Effector CD4-positive, alpha-beta T cell (primary cell): ENCODE results near the gene MACROD2.
"Not testable (repeated sequence)": the region's sequence is repeated elsewhere in the genome, so short reads cannot be mapped to it uniquely, and the experiment has no call there.

Experiments used
- DNase-seq: peaks from one replicate; pipeline ENCODE4 v3.0.0-alpha.2; 2020

MACROD2 gene

DNA sequence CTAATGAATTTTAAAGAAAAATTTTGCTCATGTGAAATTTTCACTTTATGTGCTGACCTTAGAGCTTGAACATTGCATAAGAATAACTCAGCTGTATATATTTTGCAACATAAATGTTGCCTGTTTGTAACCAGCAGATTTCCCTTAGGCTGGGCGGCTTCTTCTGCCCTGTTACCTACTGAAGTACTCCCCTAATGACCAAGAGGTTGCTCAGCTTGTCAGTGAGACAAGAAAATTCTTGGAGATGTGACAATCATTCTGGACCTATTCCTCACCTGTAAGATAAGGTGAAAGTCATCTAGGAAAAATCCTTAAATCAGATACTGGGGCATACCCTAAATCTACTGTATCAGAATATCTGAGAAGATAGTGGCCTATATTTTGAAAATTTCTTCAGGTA, 1516.2 kb downstream of the MACROD2 start:
- no peak for DNase-seq

DNA sequence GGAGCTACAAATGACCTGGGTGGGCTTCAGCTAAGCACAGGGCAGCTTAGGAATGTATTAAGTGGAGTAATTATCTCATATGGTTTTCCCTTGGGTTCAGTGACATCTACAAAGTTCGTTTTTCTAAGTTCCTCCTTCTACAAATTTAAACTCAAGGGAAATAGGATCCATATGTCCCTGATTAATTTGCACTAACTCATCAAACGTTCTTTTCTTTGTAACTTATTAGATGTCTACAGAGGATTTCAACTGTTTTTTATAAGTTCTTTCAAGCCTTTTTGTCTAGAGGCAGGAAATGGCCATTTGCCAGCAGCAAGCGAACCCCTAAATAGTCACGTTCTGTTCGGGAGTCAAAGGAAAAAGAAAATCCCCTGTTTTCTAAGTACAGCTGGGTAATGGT, 1517.6 kb downstream of the MACROD2 start:
- DNase-seq = no peak

DNA sequence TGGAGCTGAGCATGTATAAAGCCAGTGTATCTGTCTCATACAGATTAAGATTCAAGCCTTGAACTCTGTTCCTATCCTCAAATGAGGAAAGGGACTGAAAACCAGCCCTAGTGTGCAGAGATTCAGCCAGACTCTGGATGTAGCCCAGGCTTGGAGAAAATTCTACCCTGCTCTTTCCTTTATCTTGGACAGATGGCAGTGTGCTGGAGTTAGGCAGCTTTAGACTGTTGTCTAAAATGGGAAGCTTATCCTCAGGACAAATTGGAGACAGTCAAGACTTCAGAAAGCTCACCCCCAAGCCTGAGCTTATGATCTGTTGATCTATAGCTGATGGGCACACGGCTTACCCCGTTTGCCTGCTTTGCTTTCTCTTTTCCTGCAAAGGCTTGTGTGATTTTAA, 1520.4 kb downstream of the MACROD2 start:
- DNase-seq = no peak

DNA sequence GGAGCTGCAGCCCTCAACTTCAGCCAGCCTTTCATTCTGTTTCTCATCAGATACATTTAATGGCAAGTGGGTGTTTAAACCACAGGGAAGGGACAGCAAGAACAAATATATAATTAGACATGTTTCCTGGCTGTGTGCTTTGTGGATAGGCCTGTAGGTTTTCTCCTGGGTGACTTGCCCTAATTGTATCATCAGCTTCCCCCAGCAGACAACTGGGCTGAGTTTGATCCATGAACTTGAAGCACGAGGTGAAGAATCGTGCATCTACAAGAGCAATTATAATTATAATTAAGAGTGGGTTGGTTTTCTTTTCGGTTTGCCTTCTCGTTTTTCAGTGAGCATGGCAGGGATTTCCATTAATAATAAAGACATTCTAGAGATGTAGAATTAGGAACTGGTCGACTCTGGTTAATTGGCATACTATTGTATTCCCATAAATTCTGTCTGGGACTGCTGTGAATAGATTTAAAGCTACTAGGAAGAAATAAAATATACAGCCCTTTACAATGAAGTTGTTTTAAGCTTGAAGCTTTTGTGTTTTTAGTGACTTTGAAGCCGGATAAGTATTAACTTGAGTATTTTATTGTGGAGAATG, 1525.7 kb downstream of the MACROD2 start:
- no peak for DNase-seq

DNA sequence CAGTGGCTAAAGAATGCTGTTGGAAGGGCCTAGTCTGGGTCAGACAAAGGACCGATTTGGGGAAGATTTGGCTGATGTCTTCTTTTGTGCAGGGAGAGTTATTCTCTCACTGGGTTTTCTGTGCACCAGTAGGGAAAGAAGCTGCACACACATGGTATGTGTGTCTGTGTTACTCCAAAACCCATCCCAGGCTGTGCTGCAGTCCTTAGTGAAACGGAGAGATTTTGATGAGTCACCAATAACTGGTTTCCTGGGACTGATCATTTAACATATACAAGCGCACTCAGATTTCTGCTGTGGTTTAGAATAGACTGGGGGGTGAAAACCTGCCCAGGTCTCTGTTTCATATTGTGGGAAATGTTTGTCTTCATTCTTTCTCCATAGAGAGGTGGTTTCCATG, 1528.1 kb downstream of the MACROD2 start:
- no peak for DNase-seq

DNA sequence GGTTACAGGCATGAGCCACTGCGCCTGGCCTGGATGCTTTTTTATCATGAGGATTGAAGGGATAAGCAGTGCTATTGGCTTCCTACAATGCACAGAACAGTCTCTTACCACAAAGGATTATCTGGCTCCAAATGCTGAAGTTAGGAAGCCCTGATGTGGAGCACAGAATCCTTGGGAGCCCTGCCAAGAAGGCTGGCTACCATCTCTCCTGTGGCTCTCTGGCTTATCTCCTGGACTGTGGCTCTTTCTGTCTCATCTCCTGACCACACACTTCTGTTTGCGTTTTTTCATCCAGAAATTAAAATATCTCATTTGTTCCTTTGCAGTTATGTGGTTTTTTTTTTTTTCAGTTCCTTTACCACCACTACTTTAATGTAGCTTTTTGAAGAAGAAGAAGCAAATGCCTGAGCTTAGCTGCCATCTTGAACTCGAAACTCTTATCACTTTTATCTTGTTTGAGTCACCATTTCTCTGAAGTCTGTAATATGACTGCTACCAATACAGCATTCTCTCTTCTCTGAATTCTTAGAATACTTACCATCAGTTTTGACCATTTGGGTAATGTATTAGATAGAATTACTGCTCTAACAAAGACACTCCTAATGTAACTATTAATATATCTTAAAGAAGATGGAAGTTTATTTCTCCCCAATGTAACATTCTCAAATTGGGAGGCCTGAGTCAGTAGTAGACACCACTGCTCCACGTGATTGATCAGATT, 1533.2 kb downstream of the MACROD2 start:
- DNase-seq = no peak

DNA sequence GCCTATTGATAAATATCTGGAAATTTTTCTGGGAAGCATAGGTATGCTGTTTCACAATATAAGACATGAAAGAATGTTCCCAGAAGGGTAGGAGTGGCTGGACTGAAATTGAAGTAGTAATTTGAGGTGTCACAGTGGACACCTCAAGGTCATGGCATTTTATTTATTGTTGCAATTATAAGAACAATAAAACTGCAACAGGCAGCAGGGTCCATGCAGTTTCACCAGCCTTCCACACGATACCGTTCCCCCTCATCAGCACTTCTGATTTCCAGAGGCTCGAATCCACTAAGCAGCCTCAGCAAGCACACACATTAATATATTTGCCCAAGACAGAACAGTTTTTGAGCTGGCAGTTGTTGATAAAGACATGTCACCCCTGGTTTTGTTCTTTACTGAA, 1540.5 kb downstream of the MACROD2 start:
- no peak for DNase-seq

DNA sequence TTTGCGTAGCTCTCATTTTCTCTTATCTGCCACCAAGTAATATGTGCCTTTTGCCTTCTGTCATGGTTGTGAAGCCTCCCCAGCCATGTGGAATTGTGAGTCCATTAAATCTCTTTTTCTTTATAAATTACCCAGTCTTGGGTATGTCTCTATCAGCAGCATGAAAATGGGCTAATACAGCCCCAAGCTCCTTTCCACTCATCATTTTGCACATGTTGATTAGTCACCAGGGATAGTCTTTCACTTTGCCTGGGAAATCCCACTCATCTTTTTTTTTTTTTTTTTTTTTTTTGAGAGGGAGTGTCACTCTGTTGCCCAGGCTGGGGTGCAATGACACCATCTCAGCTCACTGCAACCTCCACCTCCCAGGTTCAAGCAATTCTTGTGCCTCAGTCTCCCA, 1541.9 kb downstream of the MACROD2 start:
- DNase-seq = not testable (repeated sequence)

DNA sequence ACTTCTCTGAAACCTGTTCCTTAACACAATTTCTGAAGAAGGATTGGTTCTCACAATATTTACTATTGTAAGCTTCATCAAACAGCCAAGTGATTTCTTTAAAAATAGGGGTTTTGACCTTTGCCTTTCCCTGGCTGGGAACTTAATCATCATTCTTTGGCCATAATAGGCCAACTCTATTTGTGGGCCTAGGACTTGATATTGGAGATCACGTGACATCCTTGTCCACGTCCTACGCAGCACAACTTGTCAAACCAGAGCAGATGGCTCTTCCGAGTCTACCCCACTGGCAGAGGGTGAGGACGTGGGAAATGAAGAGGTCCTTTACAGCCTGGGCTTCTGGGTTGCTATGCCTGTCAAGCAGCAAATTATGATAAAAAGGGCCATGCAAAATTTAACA, 1547.3 kb downstream of the MACROD2 start:
- DNase-seq = no peak

DNA sequence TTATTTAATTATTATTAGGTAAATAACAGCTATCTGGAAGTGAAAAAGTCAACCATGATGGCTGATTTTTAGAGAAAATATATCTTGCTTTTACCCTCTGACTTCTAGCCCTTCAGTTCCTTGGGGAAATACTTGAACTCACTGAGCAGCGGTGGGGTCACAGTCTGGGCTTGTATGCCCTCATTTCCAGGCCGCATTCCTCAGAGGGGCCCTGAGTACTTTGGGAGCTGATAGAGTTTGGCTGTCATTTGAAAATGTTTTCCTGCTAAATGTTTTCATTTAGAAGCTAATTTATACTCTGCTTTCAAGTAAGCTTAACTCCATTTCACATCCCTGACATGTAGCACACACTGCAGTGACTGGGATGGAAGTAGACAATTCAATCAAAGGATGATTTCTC, 1549.4 kb downstream of the MACROD2 start:
- DNase-seq = no peak

DNA sequence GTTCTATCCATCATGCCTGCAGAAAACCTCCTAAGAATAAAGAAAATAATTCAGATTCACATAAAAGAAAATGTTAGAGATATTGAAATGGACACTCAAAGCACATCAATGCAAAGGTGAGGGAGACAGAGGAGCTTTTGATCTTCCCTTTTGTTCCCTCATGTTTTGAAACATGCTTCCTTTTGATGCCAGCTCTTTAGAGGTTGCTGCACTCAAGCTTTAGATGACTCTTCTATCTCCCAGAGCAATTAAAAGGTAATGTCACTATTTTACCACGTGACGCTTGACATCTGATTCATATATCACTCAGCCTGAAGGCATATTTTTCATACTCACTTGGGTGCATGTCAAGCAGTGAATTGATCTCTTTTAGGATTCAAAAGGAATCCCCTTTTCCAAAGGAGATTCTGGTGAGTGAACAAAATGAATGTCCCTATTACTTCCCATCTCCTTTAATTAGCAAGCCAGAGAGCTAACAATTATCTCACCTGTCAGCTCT, 1551.3 kb downstream of the MACROD2 start:
- DNase-seq = no peak

DNA sequence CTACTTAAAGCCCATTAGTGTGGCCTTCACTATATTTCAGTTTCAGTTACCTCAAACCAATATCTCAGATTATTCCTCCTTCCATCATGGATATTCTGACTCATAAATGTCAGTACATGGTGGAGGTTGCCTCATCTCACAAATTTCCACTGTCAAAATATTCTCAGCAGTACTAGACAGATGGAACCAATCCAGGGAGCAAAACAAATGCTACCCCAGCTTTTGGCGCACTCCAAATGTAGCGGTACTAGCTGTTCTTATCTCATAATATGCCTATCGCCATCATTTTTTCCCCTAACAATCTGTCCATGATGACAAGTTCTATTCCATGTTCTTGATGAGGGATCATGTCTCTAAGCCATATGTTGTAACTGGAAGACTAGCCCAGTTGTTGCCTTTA, 1551.8 kb downstream of the MACROD2 start:
- no peak for DNase-seq

DNA sequence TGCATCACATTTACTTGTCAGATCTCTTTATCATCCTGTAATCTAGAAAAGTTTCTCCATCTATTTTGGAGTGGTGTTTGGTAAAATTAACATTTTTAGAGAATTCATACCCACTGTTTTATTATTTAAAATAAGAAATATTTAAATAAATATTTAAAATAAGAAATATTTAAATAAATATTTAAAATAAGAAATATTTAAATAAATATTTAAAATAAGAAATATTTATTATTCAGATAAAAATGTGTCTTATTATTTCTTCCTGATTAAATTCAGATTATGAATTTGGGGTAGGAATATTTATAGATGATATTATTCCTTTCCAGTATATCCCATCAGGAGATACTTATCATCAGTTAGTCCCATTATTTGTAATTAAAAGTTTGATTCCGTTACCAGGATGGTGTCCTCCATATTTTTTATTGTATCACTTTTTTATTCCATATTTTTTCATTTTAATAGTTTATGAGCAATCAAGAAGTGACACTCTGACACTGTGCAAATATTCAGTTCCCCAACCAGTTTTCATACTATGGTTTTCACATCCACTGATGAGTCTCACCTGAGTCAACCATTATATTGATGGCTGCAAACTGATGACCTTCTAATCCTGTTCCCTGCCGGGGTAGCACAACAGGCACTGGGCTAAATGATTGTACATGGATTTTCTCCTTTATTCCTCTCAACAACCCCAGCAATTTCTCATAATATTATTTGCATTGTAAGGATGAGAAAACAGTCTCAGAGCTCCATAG, 1555.0 kb downstream of the MACROD2 start:
- no peak for DNase-seq

DNA sequence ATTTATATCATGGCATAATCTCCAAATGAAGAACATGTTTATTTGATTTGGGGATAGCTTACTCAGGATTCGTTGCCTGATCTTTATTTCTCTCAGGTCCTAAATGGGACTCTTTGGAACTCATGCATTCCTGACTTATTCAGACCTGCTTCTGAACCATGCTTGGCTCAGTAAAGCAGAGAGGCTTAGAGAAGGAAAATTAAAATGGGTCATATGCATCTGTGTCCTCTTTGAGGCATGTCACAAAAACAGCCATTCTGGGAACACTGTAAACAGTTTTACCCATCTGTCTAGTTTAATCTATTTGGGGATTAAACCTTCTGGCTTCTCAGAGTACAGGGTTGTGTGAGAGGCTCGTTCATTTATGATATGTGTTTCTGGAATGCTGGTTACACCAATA, 1560.6 kb downstream of the MACROD2 start:
- no peak for DNase-seq

DNA sequence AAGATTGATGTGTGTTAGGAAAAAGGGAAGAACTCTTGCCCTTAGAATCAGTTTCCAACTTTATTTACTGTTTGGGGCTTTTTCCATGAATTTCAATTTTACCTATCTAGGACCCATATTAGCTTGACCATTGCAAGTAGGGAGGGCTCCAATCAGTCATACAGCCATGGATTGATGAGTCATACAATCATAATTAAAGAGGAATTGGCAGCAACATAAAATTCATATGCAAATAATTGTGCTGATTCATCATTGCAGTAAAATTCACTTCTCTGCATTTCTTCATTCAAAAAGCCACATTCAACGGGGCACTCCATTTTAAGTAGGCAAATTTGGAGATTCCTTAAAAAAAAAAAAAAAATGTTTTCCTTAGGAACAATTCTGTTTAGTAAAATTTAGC, 1561.6 kb downstream of the MACROD2 start:
- DNase-seq = no peak

DNA sequence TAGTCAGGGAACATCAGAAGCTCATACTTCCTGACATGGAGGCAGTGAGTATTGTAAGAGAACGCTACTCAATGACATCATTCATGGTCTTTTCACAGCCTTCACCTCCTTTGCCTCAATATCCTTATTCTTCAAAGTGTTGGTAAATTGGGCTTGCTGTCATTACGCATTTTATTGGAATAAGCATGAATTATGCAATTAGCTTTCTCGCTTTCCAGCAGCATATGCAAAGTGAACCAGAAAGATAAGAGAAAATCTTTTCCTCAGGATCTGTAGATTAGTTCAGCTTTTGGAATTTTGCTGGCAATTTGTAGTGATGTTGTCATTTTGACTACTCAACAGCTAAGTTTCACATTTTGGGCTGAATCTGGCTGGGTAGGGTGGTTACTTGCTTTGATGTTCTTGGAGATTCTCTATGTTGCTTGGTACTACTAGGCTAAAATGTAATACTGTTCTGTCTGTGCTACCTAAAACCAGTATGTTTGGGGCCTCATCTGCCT, 1565.8 kb downstream of the MACROD2 start:
- DNase-seq = no peak

DNA sequence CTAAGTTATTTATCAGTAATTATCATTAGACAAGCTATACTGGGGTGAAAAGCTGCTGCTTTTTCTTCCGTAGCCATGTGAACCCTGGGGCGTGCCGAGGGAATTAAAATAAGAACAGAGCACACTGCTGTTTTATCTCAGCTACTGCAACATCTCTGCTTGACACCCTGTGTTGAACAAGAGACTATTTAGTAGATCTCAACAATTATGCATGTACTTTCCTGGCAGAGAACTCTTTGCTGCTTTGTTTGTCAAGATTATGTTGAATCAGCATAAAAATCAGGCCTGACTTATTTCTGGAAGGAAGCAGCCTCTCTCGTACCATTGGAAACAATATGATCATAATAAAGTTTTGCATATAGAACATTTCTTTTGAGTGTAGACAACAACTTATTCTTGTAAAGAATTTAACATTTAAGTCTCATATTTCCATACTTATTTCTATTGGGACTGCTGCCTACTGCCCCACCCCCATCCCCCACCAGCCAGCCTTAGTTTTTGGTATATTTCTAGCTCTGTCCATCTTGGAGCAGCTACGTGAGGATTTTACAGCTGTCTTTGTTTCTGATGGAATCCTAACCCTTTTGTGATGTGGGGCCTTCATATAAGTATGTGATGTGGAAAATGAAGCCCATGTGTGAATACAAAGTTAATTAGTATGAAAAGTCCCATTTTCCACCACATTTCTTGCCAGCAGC, 1566.5 kb downstream of the MACROD2 start:
- DNase-seq = no peak

DNA sequence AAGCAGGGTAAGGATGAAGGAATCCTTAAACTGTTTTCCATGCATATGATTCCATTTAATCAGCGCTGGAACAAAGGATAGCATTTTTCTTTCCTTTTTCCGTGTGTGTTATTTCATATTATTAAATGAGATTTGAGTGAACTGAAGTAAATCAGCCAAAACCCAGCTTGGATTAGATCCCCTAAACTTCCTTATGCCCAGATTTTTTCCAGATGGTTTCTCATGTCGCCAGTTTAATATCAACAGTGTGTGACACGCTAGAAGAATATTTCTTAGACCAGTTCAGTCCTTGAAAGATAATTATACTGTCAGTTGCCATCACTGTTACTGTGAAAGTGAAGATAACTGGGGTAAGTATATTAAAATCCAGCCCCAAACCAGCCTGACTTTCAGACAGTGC, 1568.5 kb downstream of the MACROD2 start:
- DNase-seq = no peak

DNA sequence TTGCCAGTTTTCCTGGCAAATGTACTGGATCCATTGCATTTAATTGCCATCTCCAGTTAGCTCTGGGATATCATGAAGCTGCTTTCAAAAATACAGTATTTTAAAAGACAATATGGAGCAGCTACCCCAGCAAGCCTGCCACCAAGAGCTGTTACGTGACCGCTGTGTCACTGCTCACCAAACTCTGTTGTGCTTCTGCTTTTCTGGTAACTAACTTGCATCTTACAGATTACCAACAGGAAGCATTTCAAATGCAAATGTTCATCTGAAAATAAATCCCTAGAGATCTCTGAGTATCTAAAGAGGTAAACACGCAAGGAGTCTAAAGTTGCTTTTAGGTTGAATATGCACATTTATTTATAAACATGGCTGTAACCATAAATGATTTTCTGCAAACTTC, 1569.7 kb downstream of the MACROD2 start:
- DNase-seq = no peak

DNA sequence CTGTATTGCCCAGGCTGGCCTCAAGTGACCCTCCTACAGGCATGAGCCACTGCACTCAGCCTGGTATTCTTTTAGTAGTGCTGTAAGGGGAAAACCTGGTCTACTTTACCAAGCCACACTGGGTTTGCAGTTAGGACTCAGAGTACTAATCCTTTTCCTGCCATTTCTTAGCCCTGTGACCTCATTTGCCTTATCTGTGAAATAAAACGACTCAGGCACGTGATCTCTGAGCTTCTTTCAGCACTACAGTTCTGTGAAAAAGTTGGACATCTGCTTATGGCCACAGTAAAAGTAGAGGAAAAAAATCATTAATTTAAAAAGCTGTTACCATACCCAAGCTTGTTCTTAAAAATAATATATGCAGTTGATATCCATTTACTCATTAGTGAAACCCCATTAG, 1570.5 kb downstream of the MACROD2 start:
- DNase-seq = no peak

DNA sequence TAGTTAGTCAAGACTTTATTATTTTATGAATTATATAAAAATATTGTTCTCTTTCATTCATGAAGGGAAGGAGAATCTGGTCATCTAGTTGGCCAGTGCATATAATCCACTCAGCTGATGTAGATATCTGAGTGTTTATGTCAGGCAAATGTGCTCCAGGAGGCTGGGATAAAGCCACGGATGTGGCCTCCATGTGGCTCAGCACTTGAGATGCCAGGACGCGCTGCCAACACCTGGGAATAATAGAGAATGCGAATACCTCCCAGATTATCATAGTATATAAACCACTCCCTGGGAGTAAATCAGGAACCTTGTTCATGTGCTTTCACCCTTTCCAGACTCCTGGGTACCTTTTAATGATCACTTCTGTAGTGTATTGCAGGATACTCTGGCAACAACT, 1571.9 kb downstream of the MACROD2 start:
- DNase-seq = no peak

DNA sequence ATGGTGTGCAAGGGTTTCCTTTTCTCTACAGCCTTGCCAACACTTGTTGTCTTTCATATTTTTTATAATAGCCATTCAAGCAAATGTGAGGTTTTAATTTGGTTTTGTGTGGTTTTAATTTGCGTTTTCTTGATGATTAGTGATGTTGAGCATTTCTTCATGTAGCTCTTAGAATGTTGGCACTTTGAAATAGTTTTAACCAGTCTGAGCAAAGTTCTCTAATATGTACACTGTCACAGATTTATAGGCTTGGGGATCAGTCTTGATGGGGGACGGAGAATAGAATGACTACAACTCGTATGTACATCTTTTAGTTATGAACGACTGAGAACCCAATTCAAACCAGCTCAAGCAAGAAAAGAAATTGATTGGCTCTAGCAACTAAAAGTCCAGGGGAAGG, 1574.8 kb downstream of the MACROD2 start:
- DNase-seq = no peak

DNA sequence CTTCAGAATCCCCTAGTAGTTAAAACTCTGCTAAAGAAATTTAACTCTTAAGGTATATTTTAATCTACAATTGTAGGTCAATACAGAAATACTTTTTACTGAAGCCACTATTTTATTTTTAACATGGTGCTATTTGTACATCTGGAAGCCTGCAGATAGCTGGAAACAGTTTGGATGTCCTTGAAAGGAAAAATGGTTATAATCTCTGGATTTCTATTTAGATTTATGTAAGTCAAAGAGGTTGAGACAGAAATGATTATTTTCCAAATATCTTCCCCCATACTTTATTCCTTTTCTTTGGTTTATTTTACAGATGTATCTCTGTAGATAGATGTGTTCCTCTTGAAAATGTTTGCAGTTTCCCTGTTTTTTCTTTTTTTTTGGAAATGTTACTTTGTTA, 1575.7 kb downstream of the MACROD2 start:
- DNase-seq = no peak
